ENCODE data around the gene HIRA. TPM values are rescaled to one million over a fixed set of nuclear protein-coding genes. Genes with fewer than 3 reads are reported as not detected.
A peak's percentile ranks its signal among the peaks of the same experiment; 100 is the strongest.

Gene HIRA
- total RNA-seq, 1 experiment from 2014 or later: 23.8 TPM

- Histone ChIP-seq H3K36me3 (ENCODE audit: control insufficient read depth, insufficient read depth, low read length) (peaks cover 4% of the 10 kb centered on the region; the same call in 1 of the 2 replicates), H3K4me3 (ENCODE audit: low read depth in 2 of 2, low read length in 2 of 2) (peak overlapping the region; percentile 81 to 88), H3K27me3 (ENCODE audit: control insufficient read depth, insufficient read depth, low read length) (no peaks in the 10 kb centered on the region), H3K9me3 (ENCODE audit: control insufficient read depth, insufficient read depth, low read depth, low read length) (no peaks in the 10 kb centered on the region), H3K4me1 (ENCODE audit: control insufficient read depth, insufficient read depth, low read length) (peaks cover 6% of the 10 kb centered on the region; the same call in 1 of the 2 replicates), H3K27ac (ENCODE audit: low read length) (peak overlapping the region; percentile 72)
- BruUV-seq (replicated peaks): no TSS peak
- TF ChIP-seq POLR2AphosphoS5 (IDR thresholded peaks at IDR 0.05; ENCODE audit: low read depth, low read length) (no peak), TCF7L2 (IDR thresholded peaks at IDR 0.05; ENCODE audit: low read depth, low read length) (no peak), CTCF (IDR thresholded peaks at IDR 0.05) (no peak), SIN3A (IDR thresholded peaks at IDR 0.05; ENCODE audit: borderline replicate concordance, insufficient read depth, low read depth, low read length) (no peak)
- TF ChIP-seq, protein P1, sequence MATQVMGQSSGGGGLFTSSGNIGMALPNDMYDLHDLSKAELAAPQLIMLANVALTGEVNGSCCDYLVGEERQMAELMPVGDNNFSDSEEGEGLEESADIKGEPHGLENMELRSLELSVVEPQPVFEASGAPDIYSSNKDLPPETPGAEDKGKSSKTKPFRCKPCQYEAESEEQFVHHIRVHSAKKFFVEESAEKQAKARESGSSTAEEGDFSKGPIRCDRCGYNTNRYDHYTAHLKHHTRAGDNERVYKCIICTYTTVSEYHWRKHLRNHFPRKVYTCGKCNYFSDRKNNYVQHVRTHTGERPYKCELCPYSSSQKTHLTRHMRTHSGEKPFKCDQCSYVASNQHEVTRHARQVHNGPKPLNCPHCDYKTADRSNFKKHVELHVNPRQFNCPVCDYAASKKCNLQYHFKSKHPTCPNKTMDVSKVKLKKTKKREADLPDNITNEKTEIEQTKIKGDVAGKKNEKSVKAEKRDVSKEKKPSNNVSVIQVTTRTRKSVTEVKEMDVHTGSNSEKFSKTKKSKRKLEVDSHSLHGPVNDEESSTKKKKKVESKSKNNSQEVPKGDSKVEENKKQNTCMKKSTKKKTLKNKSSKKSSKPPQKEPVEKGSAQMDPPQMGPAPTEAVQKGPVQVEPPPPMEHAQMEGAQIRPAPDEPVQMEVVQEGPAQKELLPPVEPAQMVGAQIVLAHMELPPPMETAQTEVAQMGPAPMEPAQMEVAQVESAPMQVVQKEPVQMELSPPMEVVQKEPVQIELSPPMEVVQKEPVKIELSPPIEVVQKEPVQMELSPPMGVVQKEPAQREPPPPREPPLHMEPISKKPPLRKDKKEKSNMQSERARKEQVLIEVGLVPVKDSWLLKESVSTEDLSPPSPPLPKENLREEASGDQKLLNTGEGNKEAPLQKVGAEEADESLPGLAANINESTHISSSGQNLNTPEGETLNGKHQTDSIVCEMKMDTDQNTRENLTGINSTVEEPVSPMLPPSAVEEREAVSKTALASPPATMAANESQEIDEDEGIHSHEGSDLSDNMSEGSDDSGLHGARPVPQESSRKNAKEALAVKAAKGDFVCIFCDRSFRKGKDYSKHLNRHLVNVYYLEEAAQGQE (IDR thresholded peaks at IDR 0.05; ENCODE audit: insufficient read depth in 1 of 2, low read depth in 2 of 2, low read length in 1 of 2): no peak
- DNase-seq (ENCODE audit: low read depth, low spot score) (no peak), ATAC-seq (no peak)
- in situ Hi-C loops (cut with HindIII; ENCODE audit: low pct_unique_long_range_greater_than_20kb, low sequenced_read_pairs) (no loop called here), intact Hi-C loops (cut with micrococcal nuclease; ENCODE audit: unreplicated experiment) (no loop called here)
- ChIA-PET CTCF (no interaction called here), POLR2A (no interaction called here)
These were observed 1.3 kb downstream of the HIRA start for GRCh38 chr22:19429950-19430889.

DNA sequence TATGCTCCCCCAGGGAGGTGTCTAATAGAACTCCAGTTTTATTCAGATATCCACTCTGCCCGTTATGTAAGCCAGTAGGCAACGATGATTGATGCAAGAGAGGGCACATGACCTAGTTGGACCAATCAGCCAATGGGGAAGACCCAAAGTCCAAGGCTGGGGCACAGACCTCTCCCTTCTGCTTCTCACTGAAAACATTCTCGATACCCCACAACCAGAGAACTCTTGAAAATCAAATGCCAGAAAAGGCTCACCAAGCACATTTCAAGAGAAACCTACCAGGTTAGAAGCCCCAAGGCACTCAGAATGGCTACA is 7.4 kb downstream of the HIRA start:
- DNase-seq (ENCODE audit: low read depth, low spot score) (no peak), ATAC-seq (no peak)
- H3K27me3 ChIP-seq (ENCODE audit: control insufficient read depth, insufficient read depth, low read length): no peaks in the 10 kb centered on the region
- ChIA-PET CTCF (no interaction called here), POLR2A (no interaction called here)
- H3K36me3 ChIP-seq (ENCODE audit: control insufficient read depth, insufficient read depth, low read length): no peaks in the 10 kb centered on the region
- in situ Hi-C loops (cut with HindIII; ENCODE audit: low pct_unique_long_range_greater_than_20kb, low sequenced_read_pairs): no loop called here
- H3K27ac ChIP-seq (ENCODE audit: low read length): no peak overlapping the region
- BruUV-seq (replicated peaks): no TSS peak
- no peaks in the 10 kb centered on the region for H3K9me3 ChIP-seq (ENCODE audit: control insufficient read depth, insufficient read depth, low read depth, low read length)
- no peak overlapping the region for H3K4me3 ChIP-seq (ENCODE audit: low read depth in 2 of 2, low read length in 2 of 2)
- TF ChIP-seq, protein P1 (IDR thresholded peaks at IDR 0.05; ENCODE audit: insufficient read depth in 1 of 2, low read depth in 2 of 2, low read length in 1 of 2): no peak
- TF ChIP-seq SIN3A (IDR thresholded peaks at IDR 0.05; ENCODE audit: borderline replicate concordance, insufficient read depth, low read depth, low read length) (no peak), TCF7L2 (IDR thresholded peaks at IDR 0.05; ENCODE audit: low read depth, low read length) (no peak), CTCF (IDR thresholded peaks at IDR 0.05) (no peak), POLR2AphosphoS5 (IDR thresholded peaks at IDR 0.05; ENCODE audit: low read depth, low read length) (no peak)
- H3K4me1 ChIP-seq (ENCODE audit: control insufficient read depth, insufficient read depth, low read length): no peaks in the 10 kb centered on the region; the same call in 1 of the 2 replicates
- intact Hi-C loops (cut with micrococcal nuclease; ENCODE audit: unreplicated experiment): no loop called here
